IPS DF 4.7 (cell line): Measurements from ENCODE around the gene URB1.
"Not testable (repeated sequence)": the region's sequence is repeated elsewhere in the genome, so short reads cannot be mapped to it uniquely, and the experiment has no call there.

Experiments
- DNase-seq: peaks from one replicate; pipeline ENCODE4 v3.0.0-alpha.2; 2013; ENCODE audit warnings: low spot score; ENCODE audit errors: extremely low read depth

URB1 gene

GRCh38 chr21:32377506-32377905 is 15.3 kb downstream of the URB1 start:
- DNase-seq, result no peak

GRCh38 chr21:32372755-32373154 is 20.1 kb downstream of the URB1 start:
- DNase-seq, result no peak

- DNase-seq, result no peak
Observed at GRCh38 chr21:32371913-32372314, 20.9 kb downstream of the URB1 start.

- no peak for DNase-seq
Observed at GRCh38 chr21:32370998-32371766, 21.6 kb downstream of the URB1 start.

GRCh38 chr21:32368961-32369360 is 23.9 kb downstream of the URB1 start:
- not testable (repeated sequence) for DNase-seq

GRCh38 chr21:32368386-32368785 is 24.4 kb downstream of the URB1 start:
- no peak for DNase-seq

GRCh38 chr21:32367158-32367557 is 25.7 kb downstream of the URB1 start:
- DNase-seq, result no peak

GRCh38 chr21:32366191-32366590 is 26.6 kb downstream of the URB1 start:
- DNase-seq, result no peak

GRCh38 chr21:32364796-32365195 is 28.0 kb downstream of the URB1 start:
- no peak for DNase-seq

GRCh38 chr21:32364387-32364786 is 28.4 kb downstream of the URB1 start:
- no peak for DNase-seq

- no peak for DNase-seq
Observed at GRCh38 chr21:32360401-32360975, 32.3 kb downstream of the URB1 start.

- DNase-seq, result no peak
Observed at GRCh38 chr21:32359719-32360260, 33.0 kb downstream of the URB1 start.

GRCh38 chr21:32356874-32357395 is 35.9 kb downstream of the URB1 start:
- no peak for DNase-seq

GRCh38 chr21:32353002-32353711 is 39.7 kb downstream of the URB1 start:
- no peak for DNase-seq

GRCh38 chr21:32352526-32352925 is 40.3 kb downstream of the URB1 start:
- no peak for DNase-seq

GRCh38 chr21:32351428-32351827 is 41.4 kb downstream of the URB1 start:
- DNase-seq, result no peak

- DNase-seq, result no peak
Observed at GRCh38 chr21:32350981-32351380, 41.8 kb downstream of the URB1 start.

- DNase-seq, result no peak
Observed at GRCh38 chr21:32350211-32350980, 42.4 kb downstream of the URB1 start.

GRCh38 chr21:32349333-32349944 is 43.4 kb downstream of the URB1 start:
- no peak for DNase-seq

- DNase-seq, result no peak
Observed at GRCh38 chr21:32348604-32349332, 44.0 kb downstream of the URB1 start.
